ENCODE data around the gene CA10.

DNA sequence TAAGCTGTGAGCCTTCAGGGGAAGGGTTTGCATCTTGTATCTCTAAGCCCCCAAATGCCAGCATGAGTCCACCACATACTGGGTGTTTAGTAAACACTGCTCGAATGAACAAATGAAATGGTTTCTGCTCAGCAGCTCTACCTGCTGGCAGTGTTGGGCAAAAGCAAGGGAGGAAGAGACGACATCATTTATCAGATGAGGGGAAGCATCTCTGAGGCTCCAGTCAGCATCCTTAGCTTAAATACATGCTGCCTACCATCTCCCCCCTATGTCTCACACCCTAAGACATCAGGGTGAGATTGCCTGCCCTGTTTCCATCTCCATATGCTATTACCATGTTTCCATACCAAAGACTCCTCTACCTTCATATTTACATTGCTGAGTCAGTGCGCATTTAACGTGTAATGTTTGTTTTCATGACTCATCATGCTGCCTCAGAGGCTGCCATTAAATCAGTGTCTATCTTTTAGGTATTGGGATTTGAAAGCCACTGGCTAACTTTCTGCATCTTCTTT lies 518.3 kb downstream of the CA10 start:
- TF ChIP-seq, protein P1, sequence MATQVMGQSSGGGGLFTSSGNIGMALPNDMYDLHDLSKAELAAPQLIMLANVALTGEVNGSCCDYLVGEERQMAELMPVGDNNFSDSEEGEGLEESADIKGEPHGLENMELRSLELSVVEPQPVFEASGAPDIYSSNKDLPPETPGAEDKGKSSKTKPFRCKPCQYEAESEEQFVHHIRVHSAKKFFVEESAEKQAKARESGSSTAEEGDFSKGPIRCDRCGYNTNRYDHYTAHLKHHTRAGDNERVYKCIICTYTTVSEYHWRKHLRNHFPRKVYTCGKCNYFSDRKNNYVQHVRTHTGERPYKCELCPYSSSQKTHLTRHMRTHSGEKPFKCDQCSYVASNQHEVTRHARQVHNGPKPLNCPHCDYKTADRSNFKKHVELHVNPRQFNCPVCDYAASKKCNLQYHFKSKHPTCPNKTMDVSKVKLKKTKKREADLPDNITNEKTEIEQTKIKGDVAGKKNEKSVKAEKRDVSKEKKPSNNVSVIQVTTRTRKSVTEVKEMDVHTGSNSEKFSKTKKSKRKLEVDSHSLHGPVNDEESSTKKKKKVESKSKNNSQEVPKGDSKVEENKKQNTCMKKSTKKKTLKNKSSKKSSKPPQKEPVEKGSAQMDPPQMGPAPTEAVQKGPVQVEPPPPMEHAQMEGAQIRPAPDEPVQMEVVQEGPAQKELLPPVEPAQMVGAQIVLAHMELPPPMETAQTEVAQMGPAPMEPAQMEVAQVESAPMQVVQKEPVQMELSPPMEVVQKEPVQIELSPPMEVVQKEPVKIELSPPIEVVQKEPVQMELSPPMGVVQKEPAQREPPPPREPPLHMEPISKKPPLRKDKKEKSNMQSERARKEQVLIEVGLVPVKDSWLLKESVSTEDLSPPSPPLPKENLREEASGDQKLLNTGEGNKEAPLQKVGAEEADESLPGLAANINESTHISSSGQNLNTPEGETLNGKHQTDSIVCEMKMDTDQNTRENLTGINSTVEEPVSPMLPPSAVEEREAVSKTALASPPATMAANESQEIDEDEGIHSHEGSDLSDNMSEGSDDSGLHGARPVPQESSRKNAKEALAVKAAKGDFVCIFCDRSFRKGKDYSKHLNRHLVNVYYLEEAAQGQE (IDR thresholded peaks at IDR 0.05; ENCODE audit: insufficient read depth in 1 of 2, low read depth in 2 of 2, low read length in 2 of 2), result no peak
- TF ChIP-seq POLR2AphosphoS5 (IDR thresholded peaks at IDR 0.05; ENCODE audit: low read depth, low read length) (no peak), FOXP2 (optimal IDR thresholded peaks at IDR 0.05; ENCODE audit: borderline replicate concordance, extremely low read depth, extremely low read length, insufficient read depth) (no peak), TAF1 (IDR thresholded peaks at IDR 0.05; ENCODE audit: borderline replicate concordance, insufficient read depth, low read length) (no peak)

Data from PFSK-1 (cell line).